ENCODE data around the gene TUBGCP5. TPM values are rescaled to one million over a fixed set of nuclear protein-coding genes. Genes with fewer than 3 reads are reported as not detected.

The TUBGCP5 gene
- total RNA-seq, 1 experiment from 2014 or later, result 10.7 TPM

GRCh38 chr15:22952796-22953579, 86.4 kb downstream of the TUBGCP5 start:
- intact Hi-C loops (cut with micrococcal nuclease; ENCODE audit: unreplicated experiment), result no loop called here
- Histone ChIP-seq H3K4me1 (replicated peaks; ENCODE audit: insufficient read depth) (no peaks in the 10 kb centered on the region), H3K27ac (no peak overlapping the region), H3K79me2 (ENCODE audit: low read depth) (peaks cover 20% of the 10 kb centered on the region; the same call in 1 of the 2 replicates), H3K4me2 (no peak overlapping the region), H3K4me3 (no peak overlapping the region), H3K36me3 (ENCODE audit: low read depth) (no peaks in the 10 kb centered on the region), H4K20me1 (ENCODE audit: insufficient read depth) (no peaks in the 10 kb centered on the region; the same call in 1 of the 2 replicates), H3K27me3 (ENCODE audit: insufficient read depth, low read depth) (no peaks in the 10 kb centered on the region), H3K9me2 (ENCODE audit: insufficient read depth) (no peaks in the 10 kb centered on the region), H2AFZ (no peak overlapping the region), H3K9me3 (ENCODE audit: insufficient read depth, low read depth) (no peaks in the 10 kb centered on the region), H3F3A (ENCODE audit: insufficient read depth, low read depth) (no peaks in the 10 kb centered on the region)
- no peak for DNase-seq
- no peak for TF ChIP-seq EZH2 (IDR thresholded peaks at IDR 0.05; ENCODE audit: low read depth)
- TF ChIP-seq, protein P1, sequence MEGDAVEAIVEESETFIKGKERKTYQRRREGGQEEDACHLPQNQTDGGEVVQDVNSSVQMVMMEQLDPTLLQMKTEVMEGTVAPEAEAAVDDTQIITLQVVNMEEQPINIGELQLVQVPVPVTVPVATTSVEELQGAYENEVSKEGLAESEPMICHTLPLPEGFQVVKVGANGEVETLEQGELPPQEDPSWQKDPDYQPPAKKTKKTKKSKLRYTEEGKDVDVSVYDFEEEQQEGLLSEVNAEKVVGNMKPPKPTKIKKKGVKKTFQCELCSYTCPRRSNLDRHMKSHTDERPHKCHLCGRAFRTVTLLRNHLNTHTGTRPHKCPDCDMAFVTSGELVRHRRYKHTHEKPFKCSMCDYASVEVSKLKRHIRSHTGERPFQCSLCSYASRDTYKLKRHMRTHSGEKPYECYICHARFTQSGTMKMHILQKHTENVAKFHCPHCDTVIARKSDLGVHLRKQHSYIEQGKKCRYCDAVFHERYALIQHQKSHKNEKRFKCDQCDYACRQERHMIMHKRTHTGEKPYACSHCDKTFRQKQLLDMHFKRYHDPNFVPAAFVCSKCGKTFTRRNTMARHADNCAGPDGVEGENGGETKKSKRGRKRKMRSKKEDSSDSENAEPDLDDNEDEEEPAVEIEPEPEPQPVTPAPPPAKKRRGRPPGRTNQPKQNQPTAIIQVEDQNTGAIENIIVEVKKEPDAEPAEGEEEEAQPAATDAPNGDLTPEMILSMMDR (conservative IDR thresholded peaks at IDR 0.05), result no peak
- POLR2A ChIA-PET (ENCODE audit: unreplicated experiment), result no interaction called here
- no TSS peak for BruUV-seq (replicated peaks)
- CTCF ChIA-PET, result no interaction called here

GRCh38 chr15:22951381-22952280, 87.7 kb downstream of the TUBGCP5 start:
- H3K27ac ChIP-seq, result no peak overlapping the region
- no peak for DNase-seq
- H3K4me3 ChIP-seq, result no peak overlapping the region
- TF ChIP-seq, protein P1 (conservative IDR thresholded peaks at IDR 0.05), result no peak
- no peak for TF ChIP-seq EZH2 (IDR thresholded peaks at IDR 0.05; ENCODE audit: low read depth)
- peaks cover 16% of the 10 kb centered on the region; the same call in 1 of the 2 replicates for H3K79me2 ChIP-seq (ENCODE audit: low read depth)
- H3K36me3 ChIP-seq (ENCODE audit: low read depth), result no peaks in the 10 kb centered on the region
- H3K4me1 ChIP-seq (replicated peaks; ENCODE audit: insufficient read depth), result no peaks in the 10 kb centered on the region
- H3K9me2 ChIP-seq (ENCODE audit: insufficient read depth), result no peaks in the 10 kb centered on the region
- H3F3A ChIP-seq (ENCODE audit: insufficient read depth, low read depth), result no peaks in the 10 kb centered on the region
- no peaks in the 10 kb centered on the region for H3K9me3 ChIP-seq (ENCODE audit: insufficient read depth, low read depth)
- H3K4me2 ChIP-seq, result no peak overlapping the region
- no peaks in the 10 kb centered on the region; the same call in 1 of the 2 replicates for H4K20me1 ChIP-seq (ENCODE audit: insufficient read depth)
- H3K27me3 ChIP-seq (ENCODE audit: insufficient read depth, low read depth), result no peaks in the 10 kb centered on the region
- no TSS peak for BruUV-seq (replicated peaks)
- CTCF ChIA-PET, result no interaction called here
- intact Hi-C loops (cut with micrococcal nuclease; ENCODE audit: unreplicated experiment), result no loop called here
- POLR2A ChIA-PET (ENCODE audit: unreplicated experiment), result interaction anchor here (0.6 kb wide), 1 partner anchor 13 kb away, joined by 3 read pairs; no protein-coding TSS in a partner anchor
- H2AFZ ChIP-seq, result no peak overlapping the region

GRCh38 chr15:22951031-22951380, 88.4 kb downstream of the TUBGCP5 start:
- Histone ChIP-seq H3K36me3 (ENCODE audit: low read depth) (no peaks in the 10 kb centered on the region), H3K27ac (no peak overlapping the region), H3K4me3 (no peak overlapping the region), H3K27me3 (ENCODE audit: insufficient read depth, low read depth) (no peaks in the 10 kb centered on the region), H3K9me2 (ENCODE audit: insufficient read depth) (no peaks in the 10 kb centered on the region), H3K4me1 (replicated peaks; ENCODE audit: insufficient read depth) (no peaks in the 10 kb centered on the region), H3K4me2 (no peak overlapping the region), H3F3A (ENCODE audit: insufficient read depth, low read depth) (no peaks in the 10 kb centered on the region), H3K79me2 (ENCODE audit: low read depth) (peaks cover 16% of the 10 kb centered on the region; the same call in 1 of the 2 replicates), H2AFZ (no peak overlapping the region), H4K20me1 (ENCODE audit: insufficient read depth) (no peaks in the 10 kb centered on the region; the same call in 1 of the 2 replicates), H3K9me3 (ENCODE audit: insufficient read depth, low read depth) (no peaks in the 10 kb centered on the region)
- TF ChIP-seq, protein P1 (conservative IDR thresholded peaks at IDR 0.05), result no peak
- no peak for TF ChIP-seq EZH2 (IDR thresholded peaks at IDR 0.05; ENCODE audit: low read depth)
- intact Hi-C loops (cut with micrococcal nuclease; ENCODE audit: unreplicated experiment), result no loop called here
- BruUV-seq (replicated peaks), result no TSS peak
- DNase-seq, result no peak
- ChIA-PET POLR2A (ENCODE audit: unreplicated experiment) (no interaction called here), CTCF (no interaction called here)
